Measurements from ENCODE around the gene COX19.
"Not testable (repeated sequence)": the region's sequence is repeated elsewhere in the genome, so short reads cannot be mapped to it uniquely, and the experiment has no call there.

Gene COX19

DNA sequence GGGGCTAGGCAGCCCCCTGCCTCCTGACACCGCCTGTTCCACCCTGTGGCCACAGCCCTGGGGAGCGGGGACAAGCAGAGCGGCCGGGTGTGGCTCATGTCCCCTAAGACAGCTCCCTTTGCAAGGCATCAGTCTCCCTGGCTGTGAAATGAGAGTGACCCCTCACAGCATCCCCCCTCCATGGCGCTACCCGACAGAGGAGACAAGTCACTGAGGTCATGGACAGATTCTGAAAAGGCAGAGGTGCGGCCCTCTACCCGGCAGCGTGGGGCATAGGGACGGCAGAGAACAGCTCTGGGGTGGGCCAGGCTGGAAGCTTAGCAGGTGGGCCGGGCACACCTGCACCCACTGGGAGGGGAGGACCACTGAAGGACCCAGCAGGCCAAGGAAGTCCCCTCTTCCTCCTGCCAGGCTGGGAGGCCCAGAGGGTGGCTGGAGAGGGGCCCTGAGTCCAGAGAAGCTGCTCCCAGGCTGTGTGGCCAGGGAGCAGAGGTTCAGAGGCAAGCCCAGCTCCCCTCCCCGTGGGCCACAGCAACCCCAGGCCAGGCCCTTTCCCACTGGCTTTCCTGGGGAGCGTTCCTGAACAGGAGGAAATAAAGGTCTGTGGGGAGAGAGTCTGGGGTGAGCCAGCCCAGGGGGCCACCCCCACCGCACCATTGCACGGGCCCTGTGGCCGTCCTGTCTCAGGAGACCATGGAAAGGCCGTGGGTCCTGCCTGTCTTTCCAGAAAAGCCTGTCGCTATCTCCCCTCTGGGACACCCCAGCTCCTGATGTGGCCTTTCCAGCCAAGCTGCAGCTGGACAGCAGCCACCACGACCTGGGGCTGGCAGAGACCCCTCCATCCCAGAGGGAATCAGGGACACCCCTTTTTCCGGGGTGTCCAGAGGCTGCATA, 22.6 kb downstream of the COX19 start:
- no peak for ATAC-seq (replicated peaks)
- DNase-seq, result no peak
- no peaks in the 10 kb centered on the region for H3K9me3 Mint-ChIP-seq
- peaks cover 19% of the 10 kb centered on the region for H3K36me3 Mint-ChIP-seq (ENCODE audit: insufficient read depth)
- peak overlapping the region in 1 of 2 donors; percentile 63 for H3K27ac Mint-ChIP-seq
- peak overlapping the region; percentile 62 to 65 for H3K4me3 Mint-ChIP-seq
- peaks cover 25 to 30% of the 10 kb centered on the region in 2 donors for H3K4me1 Mint-ChIP-seq (ENCODE audit: low read depth in 2 of 2)
- no peaks in the 10 kb centered on the region for H3K27me3 Mint-ChIP-seq

DNA sequence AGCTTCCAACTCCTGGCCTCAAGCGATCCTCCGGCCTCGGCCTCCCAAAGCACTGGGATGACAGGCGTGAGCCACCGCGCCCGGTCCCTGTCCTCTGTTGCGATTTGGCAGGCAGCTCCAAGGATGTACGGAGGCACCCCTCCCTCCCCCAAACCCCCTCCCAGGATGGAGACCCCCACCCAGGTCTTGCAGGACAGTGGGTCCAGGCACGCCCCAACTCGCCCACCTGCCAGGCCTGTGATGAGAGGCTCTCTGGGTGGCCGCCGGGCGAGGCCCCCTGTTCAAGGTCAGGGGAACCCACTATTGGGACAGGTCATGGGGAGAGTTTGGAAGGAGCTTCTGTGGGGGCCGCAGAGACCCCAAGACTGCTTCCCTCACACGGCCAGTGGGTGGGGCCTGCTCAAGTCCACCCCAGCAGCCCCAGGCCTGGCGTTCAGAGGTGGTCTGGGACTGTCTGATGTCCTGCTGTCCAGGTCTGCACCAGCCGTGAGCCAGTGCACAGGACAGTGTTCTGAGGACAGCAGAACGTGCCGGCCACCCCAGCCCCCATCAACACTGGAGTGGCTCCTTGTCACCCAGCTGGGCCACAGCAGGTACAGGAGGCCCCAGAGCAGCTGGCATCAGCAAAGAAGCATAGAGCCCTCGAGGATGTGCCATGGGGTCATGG, 23.3 kb downstream of the COX19 start:
- H3K27me3 Mint-ChIP-seq, result no peaks in the 10 kb centered on the region
- no peaks in the 10 kb centered on the region for H3K9me3 Mint-ChIP-seq
- H3K4me1 Mint-ChIP-seq (ENCODE audit: low read depth in 2 of 2), result peaks cover 25 to 30% of the 10 kb centered on the region in 2 donors
- H3K4me3 Mint-ChIP-seq, result peak overlapping the region; percentile 62 to 65
- no peak for ATAC-seq (replicated peaks)
- DNase-seq, result no peak
- peak overlapping the region in 1 of 2 donors; percentile 63 for H3K27ac Mint-ChIP-seq
- H3K36me3 Mint-ChIP-seq (ENCODE audit: insufficient read depth), result peaks cover 19% of the 10 kb centered on the region

DNA sequence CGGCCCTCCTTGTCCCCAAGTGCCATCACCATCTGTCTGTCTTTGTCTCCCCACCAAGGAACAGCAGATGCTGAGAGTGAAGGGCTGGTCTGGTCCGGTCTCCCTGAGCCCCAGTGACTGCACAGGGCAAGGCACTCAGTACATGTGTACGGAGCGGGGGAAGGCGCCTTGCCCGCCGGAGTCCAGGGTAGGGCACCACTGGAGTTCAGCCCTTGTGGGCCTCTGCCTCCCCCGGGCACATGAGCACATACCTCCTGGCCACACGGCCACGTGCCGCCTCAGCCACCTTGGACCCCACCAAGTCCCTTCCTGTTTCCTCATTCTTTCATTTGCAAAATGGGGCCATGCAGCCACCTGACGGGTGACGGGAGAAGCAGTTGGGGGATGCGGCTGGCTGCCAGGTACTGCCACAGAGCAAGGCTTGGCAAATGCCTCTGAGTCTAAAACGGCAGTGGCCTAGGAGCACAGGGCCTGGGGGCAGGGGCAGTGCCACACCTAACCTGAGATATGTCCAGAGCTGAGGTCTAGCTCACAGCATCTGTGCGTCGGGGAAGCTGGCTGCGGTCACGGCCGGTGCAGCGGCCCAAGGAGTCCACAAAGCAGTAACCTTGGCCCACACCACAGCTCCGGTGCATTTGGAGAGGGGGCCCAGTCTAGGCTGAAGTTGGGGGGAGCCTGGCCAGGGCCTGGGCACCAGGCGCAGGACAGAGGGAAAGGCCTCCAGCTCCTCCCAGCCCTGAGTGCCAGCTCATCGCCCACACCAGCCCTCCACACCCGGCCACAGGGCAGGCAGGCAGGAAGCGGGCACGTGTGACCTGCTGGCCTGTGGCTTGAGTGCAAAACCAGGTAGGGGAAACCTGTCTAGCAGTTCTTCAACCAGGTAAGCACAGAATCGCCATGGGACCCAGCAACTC, 26.1 kb downstream of the COX19 start:
- H3K27me3 Mint-ChIP-seq, result no peaks in the 10 kb centered on the region
- H3K36me3 Mint-ChIP-seq (ENCODE audit: insufficient read depth), result peaks cover 11% of the 10 kb centered on the region
- H3K4me1 Mint-ChIP-seq (ENCODE audit: low read depth in 2 of 2), result peaks cover 22 to 25% of the 10 kb centered on the region in 2 donors
- ATAC-seq (replicated peaks), result no peak
- no peak overlapping the region for H3K4me3 Mint-ChIP-seq
- H3K9me3 Mint-ChIP-seq, result no peaks in the 10 kb centered on the region
- DNase-seq, result no peak
- H3K27ac Mint-ChIP-seq, result peak overlapping the region in 1 of 2 donors; percentile 93

DNA sequence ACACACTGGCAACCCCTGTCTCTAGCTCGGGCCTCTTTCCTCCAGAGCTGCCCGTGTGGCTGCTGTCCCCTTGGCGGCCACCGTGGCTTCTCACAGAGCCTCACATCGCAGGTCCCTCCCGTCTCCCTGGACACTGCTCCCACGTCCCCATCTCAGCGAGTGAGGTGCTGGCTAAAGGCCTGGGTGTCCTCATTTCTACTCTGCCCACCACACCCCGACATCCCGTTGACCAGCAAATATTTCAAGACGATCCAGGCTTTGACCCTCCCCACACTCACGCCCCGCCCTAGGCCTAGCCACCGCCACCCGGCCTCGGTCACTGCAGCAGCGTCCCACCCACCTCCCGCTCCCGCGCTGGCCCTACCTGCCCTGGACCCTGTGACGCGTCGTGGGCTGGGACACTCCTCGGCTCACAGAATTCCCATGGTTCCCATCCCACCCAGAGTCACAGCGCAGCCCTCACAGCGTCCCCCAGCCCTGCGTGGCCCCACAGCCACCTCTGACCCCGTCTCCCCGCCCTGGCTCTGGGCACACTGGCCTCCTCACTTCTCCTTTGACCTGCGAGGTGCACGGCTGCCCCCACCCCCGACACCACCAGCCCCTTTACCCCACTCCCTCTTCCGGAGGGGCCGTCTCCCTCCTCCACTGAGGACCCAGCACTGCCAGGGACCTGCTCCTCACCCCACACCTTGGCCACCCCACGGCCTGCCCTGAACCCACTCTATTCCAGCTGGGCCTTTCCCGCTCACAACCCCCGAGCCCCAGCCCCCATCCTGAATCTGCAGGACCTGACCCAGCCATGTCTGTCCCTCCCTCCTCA, 27.7 kb downstream of the COX19 start:
- DNase-seq, result no peak
- Mint-ChIP-seq H3K36me3 (ENCODE audit: insufficient read depth) (peaks cover 11% of the 10 kb centered on the region), H3K4me1 (ENCODE audit: low read depth in 2 of 2) (peaks cover 20 to 23% of the 10 kb centered on the region in 2 donors), H3K9me3 (no peaks in the 10 kb centered on the region), H3K27ac (no peak overlapping the region), H3K4me3 (no peak overlapping the region), H3K27me3 (no peaks in the 10 kb centered on the region)
- no peak for ATAC-seq (replicated peaks)

DNA sequence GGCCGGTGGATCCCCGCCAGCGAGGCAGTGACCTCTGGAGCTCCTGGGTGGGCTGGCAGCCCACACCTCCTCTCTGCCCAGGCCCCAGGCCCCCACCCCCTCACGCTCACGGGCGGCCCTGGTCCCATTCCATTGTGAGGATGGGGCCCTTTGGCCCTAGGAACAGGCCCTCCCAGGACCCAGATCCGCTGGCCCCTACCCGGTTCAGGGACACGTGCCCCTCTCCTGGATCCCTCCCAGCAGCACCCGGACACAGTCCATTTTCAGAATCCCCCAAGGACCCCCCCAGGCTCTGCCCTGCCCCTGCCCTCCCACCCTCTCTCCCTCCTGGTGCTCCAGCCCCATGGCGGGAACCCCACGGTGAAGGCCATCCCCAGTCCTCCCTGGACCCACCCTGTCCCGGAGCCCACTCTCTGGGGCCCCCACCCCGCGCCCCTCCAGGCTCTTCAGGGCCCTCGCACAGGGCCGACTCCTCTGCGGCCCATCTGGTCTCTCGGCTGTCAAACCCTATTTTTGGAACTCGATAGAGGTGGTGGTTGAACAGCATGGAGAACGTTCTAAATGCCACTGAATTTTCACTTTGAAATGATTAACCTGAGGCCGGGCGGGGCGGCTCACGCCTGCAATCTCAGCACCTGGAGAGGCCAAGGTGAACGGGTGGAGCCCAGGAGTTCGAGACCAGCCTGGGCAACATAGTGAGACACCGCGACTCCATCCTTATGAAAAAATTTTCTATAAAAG, 28.9 kb downstream of the COX19 start:
- Mint-ChIP-seq H3K27ac (no peak overlapping the region), H3K4me3 (no peak overlapping the region), H3K4me1 (ENCODE audit: low read depth in 2 of 2) (peaks cover 23 to 24% of the 10 kb centered on the region in 2 donors), H3K36me3 (ENCODE audit: insufficient read depth) (peaks cover 10% of the 10 kb centered on the region), H3K9me3 (no peaks in the 10 kb centered on the region), H3K27me3 (no peaks in the 10 kb centered on the region)
- DNase-seq (no peak), ATAC-seq (replicated peaks) (no peak)

DNA sequence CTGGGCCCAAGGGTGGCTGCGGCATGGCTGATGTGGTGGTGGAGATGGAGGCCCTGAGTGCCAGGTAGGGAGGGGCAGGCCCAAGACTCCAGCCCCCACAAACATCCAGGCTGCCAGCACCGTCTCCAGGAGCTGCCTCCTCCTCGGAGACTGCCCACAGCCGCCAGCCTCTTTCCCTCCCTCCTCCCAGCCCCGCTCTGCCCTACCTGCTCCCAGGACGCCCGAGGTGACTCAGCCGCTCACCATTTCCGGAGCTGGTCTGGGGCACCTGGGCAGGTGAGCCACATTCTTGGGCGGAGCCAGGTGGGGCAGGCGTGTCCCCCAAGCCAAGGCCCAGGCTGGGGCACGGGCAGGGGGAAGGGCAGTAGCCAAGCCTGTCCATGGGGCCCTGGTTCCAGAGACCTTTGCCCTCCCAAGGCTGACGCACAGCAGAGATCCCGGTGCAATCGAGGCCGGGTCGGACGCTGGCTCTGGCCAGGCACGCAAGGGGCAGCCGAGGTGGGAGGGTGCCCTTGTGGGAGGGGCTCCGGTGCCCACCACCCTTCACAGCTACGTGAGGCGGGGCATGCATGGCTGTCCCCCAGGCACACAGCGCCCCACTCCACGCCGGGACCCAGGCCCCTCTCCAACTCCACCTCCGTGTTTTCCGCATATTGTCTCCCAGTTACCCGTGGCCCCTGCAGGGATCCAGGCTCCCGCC, 29.6 kb downstream of the COX19 start:
- peaks cover 6% of the 10 kb centered on the region for H3K36me3 Mint-ChIP-seq (ENCODE audit: insufficient read depth)
- H3K27me3 Mint-ChIP-seq, result no peaks in the 10 kb centered on the region
- peaks cover 26 to 28% of the 10 kb centered on the region in 2 donors for H3K4me1 Mint-ChIP-seq (ENCODE audit: low read depth in 2 of 2)
- H3K4me3 Mint-ChIP-seq, result no peak overlapping the region
- H3K27ac Mint-ChIP-seq, result no peak overlapping the region
- H3K9me3 Mint-ChIP-seq, result no peaks in the 10 kb centered on the region
- no peak for DNase-seq
- ATAC-seq (replicated peaks), result no peak

DNA sequence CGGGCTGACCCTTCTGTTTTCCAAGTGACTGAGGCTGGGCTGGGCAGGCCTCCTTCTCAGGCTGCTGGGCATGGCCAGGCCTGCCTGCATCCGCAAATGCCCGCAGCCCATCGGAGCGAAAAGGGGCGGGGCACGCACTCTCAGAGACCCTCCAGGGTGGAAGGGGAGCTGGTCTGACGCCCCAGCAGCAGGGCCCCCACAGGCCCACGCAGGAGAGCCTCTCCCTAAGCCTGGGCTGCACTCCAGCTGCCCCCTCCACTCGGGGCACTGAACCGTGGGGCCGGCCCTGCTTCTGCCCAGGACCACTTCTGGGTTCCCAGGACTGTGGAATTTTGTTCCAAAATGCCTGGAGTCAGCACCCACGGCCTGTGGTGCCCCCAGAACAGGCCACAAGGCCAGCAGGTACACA, 30.2 kb downstream of the COX19 start:
- H3K4me1 Mint-ChIP-seq (ENCODE audit: low read depth in 2 of 2), result peaks cover 28% of the 10 kb centered on the region in 2 donors

DNA sequence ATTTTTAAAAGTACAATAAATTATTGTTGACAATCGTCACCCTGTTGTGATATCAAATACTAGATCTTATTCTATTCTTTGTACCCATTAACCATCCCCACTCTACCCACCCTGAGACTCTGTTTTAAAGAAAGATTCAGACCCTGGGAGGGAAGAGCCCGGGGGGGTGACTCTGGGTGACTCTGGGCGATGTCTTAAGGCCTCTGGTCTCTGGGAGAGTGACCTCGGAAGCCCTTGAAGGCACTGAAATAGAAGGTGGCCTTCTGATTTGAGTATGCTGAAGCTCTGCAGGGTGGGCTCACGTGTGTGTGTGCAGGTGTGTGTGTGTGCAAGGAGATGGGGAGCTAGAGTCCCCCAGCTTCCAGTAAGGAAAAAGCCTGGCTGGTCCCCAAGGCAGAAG, 30.6 kb downstream of the COX19 start:
- no peaks in the 10 kb centered on the region for H3K27me3 Mint-ChIP-seq
- no peaks in the 10 kb centered on the region for H3K9me3 Mint-ChIP-seq
- H3K4me1 Mint-ChIP-seq (ENCODE audit: low read depth in 2 of 2), result peaks cover 25 to 28% of the 10 kb centered on the region in 2 donors

More for the DNA sequence above, 30.2 kb downstream of the COX19 start:
- ATAC-seq (replicated peaks), result no peak
- Mint-ChIP-seq H3K27me3 (no peaks in the 10 kb centered on the region), H3K4me3 (no peak overlapping the region), H3K9me3 (no peaks in the 10 kb centered on the region), H3K36me3 (ENCODE audit: insufficient read depth) (peaks cover 3% of the 10 kb centered on the region), H3K27ac (no peak overlapping the region)
- DNase-seq, result no peak

DNA sequence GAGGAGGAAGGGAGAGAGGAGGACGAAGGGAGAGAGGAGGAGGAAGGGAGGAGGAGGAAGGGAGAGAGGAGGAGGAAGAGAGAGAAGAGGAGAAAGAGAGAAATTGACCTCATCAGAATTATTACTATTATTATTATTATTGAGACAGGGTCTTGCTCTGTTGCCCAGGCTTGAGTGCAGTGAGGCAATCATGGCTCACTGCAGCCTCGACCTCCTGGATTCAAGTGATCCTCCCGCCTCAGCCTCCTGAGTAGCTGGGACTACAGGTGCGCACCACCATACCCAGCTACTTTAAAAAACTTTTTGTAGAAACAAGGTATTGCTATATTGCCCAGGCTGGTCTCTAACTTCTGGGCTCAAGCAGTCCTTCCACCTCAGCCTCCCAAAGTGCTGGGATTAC, 31.6 kb downstream of the COX19 start:
- H3K27ac Mint-ChIP-seq; H3K9me3 Mint-ChIP-seq; H3K4me3 Mint-ChIP-seq; H3K27me3 Mint-ChIP-seq; H3K36me3 Mint-ChIP-seq (ENCODE audit: insufficient read depth); ATAC-seq (replicated peaks); DNase-seq: not testable (repeated sequence)
- H3K4me1 Mint-ChIP-seq (ENCODE audit: low read depth in 2 of 2), result peaks cover 20 to 30% of the 10 kb centered on the region in 2 donors

More for the DNA sequence above, 30.6 kb downstream of the COX19 start:
- Mint-ChIP-seq H3K27ac (no peak overlapping the region), H3K36me3 (ENCODE audit: insufficient read depth) (peaks cover 3% of the 10 kb centered on the region), H3K4me3 (no peak overlapping the region)
- DNase-seq (no peak), ATAC-seq (replicated peaks) (no peak)

DNA sequence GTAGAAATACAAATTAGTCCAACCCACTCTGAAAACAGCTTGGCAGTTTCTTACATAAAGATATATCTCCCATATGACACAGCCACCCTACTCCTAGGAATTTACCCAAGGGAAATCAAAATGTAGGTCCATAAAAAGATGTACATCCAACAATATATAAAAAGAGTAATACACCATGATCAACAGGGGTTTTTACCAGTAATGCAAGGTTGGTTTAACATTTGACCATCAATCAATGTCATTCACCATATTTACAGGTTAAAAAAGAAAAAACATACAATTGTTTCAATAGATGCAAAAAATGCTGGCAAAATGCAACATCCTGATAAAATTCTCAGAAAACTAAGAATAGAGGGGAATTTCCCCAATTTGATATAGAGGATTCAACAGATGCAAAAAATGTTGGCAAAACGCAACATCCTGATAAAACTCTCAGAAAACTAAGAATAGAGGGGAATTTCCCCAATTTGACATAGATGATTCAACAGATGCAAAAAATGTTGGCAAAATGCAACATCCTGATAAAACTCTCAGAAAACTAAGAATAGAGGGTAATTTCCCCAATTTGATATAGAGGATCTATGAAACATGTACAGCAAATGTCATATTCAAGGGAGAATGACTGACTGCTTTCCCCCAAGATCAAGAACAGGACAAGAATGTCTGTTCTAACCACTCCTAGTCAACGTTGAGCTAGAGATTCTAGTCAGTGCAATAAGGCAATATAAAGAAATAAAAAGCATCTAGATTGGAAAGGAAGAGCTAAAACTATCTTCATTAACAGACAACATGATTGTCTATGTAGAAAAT, 34.5 kb downstream of the COX19 start:
- DNase-seq, result no peak
- Mint-ChIP-seq H3K27ac (peak overlapping the region in 1 of 2 donors; percentile 25), H3K9me3 (no peaks in the 10 kb centered on the region), H3K36me3 (ENCODE audit: insufficient read depth) (peaks cover 9% of the 10 kb centered on the region), H3K4me3 (no peak overlapping the region), H3K4me1 (ENCODE audit: low read depth in 2 of 2) (peaks cover 21 to 31% of the 10 kb centered on the region in 2 donors), H3K27me3 (no peaks in the 10 kb centered on the region)
- ATAC-seq (replicated peaks), result no peak

DNA sequence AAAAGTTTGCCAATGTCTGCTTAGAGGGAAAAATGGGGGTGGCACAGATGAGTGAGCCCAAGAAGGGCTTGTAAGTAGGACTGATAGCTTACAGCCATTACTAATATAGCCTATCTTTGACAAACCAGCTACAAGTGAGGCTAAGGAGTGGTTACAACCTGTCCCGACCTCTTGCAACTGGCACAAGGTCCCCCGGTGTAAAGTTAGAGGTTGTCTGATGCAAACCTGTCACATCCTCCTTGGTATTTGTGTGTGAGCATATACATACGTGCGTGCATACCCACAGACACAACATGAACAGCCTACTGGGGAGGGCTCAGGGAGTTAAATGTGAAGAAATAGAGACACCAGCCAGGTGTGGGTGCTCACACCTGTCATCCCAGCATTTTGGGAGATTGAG, 35.5 kb downstream of the COX19 start:
- H3K27me3 Mint-ChIP-seq, result no peaks in the 10 kb centered on the region
- H3K9me3 Mint-ChIP-seq, result no peaks in the 10 kb centered on the region
- peaks cover 9% of the 10 kb centered on the region for H3K36me3 Mint-ChIP-seq (ENCODE audit: insufficient read depth)
- ATAC-seq (replicated peaks), result peak; percentile 71
- no peak for DNase-seq
- H3K27ac Mint-ChIP-seq, result peak overlapping the region in 1 of 2 donors; percentile 52
- H3K4me3 Mint-ChIP-seq, result peak overlapping the region; percentile 14 to 33
- H3K4me1 Mint-ChIP-seq (ENCODE audit: low read depth in 2 of 2), result peaks cover 22 to 31% of the 10 kb centered on the region in 2 donors

Data from effector memory CD8-positive, alpha-beta T cell (primary cell).